Suprapubic skin (tissue), 3 donors: ENCODE data around the gene BST1.

Experiments
- CTCF ChIP-seq, 2 donors: fragments of 200-600 bp in 1 of 2; fragments of 450-650 bp in 1 of 2; sonication (generic) in 1 of 2; IDR thresholded peaks; one replicate each; pipeline ENCODE4 v1.5.1; 2016 to 2019; ENCODE audit warnings: antibody characterized with exemption in 2 of 2, mild to moderate bottlenecking in 1 of 2, moderate library complexity in 1 of 2
- EP300 ChIP-seq: sonication (generic); formaldehyde crosslinking; IDR thresholded peaks from one replicate; pipeline ENCODE4 v1.6.1; 2017; ENCODE audit warnings: antibody characterized with exemption
- POLR2A ChIP-seq, 2 donors: fragments of 450-650 bp; IDR thresholded peaks; one replicate each; pipeline ENCODE4 v1.6.1; 2017; ENCODE audit warnings: antibody characterized with exemption in 2 of 2, mild to moderate bottlenecking in 2 of 2, moderate library complexity in 2 of 2

GRCh38 chr4:15665753-15666365 is 37.0 kb upstream of the BST1 start:
- TF ChIP-seq EP300 (no peak), POLR2A (IDR thresholded peaks at IDR 0.05) (no peak), CTCF (IDR thresholded peaks at IDR 0.05) (no peak)
